GM21381 (cell line): ENCODE data around the gene KLHL22.

Experiments
- ATAC-seq: cut with Tn5 transposase; IDR thresholded peaks from one replicate; pipeline ENCODE4 v1.9.1; 2021; ENCODE audit warnings: mild to moderate bottlenecking, moderate library complexity; ENCODE audit not compliant: unreplicated experiment

The KLHL22 gene

DNA sequence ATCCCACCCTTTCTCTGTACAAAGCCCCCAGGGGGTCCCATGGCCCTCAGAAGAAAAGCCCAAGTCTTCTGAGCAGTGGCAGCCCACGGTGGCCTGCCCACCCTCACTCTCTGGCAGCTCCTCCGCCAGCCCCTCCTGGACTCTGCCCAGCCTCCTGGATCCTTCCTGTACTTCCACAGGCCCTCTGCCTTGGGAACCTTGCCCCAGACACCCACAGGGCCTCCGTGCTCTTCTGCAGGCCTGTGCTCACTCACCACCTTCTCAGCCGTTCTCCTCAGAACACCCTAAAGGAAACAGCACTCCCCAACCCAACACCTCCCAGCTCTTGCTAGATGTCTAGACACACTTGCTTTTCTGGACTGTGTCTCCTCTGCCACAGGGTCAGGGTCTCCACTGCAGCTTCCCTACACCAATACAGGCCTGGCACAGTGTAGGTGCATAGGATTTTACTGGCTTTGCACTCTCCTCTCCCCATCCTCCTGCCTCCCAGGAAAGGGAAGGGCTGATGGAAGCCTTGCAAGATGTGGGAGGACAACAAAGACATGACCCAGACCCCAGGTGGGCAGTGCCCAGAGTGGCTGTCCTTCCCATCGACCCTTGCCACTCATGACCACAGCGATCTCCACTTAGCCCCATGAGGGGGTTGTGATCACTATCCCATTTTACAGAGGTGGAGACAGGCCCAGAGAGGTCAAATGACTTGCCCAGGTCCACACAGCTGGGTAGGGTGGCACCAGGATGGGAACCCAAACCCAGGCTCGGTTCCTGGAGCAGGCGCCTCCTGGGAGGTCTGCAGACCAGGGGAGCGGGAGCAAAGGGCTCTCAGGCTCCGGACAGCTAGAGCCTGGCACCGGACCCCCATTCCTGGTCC, 59.9 kb downstream of the KLHL22 start:
- no peak for ATAC-seq

DNA sequence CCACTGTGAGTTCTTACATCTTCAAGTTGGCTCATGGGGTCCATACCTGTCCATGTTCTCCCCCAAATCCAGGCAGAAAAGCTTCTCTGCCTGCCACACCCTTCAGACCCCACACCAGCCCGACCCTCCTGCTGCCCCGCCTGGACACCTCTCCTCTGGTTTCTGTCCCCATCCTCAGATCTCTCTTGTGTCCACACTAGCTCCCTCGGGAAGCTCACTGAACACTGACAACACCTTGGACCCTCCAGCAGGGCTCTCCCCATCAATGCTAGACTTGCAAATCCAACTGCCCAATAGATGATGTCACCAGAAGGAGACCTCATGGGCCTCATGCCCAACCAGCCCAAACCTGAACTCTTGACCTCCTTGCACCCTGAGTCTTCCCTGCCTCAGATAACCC, 60.8 kb downstream of the KLHL22 start:
- no peak for ATAC-seq

DNA sequence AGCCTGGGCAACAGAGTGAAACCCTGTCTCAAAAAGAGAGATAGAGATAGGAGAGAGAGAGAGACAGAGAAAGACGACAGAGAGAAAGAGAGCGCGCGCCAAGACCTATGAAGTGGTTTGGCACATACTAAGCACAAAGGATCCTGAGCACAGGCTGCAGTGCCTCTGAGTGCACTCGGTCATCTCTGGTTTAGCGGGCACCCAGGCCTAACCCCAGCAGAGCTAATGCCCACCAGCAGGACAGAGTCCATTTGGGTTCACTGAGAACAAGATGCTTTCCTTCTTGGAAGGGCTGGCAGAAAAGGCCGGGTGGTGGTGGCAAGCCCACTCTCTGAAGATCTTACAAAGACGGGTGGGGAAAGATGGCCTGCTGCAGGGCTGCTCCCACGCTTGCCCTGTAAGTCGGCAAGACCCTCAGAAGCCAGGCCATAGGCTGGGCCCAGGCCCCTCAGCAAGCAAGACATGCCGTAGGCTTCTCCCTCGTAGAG, 61.3 kb downstream of the KLHL22 start:
- ATAC-seq: no peak

DNA sequence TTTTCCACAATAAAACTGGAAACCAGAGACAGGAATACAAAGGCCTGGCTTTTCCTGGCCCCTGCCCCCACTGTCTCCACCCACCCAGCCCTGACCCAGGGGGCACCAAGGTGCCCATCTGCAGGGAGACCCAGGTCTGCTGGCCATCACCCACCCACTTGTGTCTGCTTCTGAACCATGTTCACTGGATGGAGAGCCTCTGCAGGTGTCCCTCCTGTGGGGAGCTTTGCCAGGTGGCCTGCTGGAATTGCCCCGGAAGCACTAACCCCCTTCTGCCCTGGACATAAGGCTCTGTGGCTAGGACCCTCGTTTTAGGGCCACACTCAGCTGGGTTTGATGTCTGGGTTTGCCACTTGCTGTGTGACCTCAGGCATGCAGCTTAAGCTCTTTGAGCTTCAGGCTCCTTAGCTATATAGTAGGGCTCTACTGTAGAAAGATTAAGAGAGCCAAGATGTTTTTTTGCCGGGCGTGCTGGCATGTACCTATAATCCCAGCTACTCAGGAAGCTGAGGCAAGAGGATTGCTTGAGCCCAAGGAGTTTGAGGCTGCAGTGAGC, 61.8 kb downstream of the KLHL22 start:
- ATAC-seq: no peak

DNA sequence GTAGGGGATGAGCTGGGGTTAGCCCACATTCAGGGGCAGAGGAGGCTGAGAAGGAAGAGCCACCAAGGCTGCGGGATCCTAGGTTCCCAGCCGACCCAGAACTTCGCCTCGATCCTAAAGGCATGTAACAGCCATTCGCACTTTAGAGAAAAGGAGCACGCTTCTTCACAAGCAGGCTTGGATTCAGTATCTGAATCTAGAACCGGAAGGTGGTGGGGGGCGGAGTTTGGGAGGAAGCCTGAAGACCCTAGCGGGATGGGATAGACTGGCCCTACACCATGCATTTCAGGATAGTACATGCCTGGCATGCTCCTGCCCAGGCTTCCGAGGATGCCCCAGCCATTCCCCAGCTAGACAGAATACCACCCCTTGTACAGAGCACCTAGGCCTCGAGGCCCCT, 62.4 kb downstream of the KLHL22 start:
- ATAC-seq: no peak

DNA sequence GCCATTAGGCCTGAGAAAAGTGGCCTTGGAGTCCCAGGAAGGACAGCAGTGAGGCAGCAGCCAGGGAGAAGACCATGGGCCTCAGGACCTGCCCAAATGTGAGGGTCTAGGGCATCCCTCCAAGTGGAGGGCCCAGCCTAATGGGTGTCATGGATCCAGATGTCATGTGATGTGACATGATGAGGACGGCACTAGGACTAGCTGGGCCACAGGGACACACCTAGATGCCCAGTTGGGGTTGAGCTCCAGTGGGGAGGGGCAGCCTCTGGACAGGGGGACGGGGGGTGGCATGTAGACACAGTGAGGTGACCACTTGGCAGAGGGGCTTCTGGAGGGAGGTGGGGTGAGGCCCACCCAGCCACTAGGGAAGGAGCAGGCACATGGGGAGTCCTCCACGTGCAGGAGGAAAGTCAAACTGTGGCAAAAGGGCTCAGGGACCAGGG, 63.3 kb downstream of the KLHL22 start:
- no peak for ATAC-seq

DNA sequence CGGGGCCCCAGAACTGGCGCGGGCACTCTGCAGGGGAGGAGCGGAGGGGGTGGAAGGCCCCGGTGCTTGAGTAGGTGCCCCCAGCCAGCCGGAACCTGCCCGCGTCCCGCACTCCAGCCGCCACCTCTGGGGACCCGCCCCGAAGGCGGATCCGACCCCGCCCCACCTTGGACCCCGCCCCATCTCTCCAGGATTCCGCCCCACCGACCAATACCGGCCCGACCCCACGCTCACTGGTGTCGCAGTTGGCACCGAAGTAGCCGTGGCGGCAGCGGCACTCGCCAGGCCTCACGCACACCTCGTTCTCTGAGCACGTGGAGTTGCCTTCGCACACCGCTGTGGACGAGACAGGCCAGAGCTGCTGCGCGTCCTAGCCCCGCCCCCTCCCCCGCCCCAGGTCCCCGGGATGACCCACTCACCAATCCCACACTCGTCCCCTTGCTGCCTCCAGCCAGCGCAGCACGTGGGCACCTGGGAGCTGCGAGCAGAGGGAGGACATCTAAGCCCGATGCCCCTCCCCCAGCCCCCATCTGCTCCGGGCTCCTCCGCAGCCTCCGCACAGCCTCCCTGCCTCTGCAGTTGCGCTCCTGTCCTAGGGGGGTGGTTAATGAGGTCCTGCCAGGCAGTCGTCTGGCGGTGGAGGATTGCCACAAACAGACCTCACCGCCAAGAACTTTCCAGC, 63.9 kb downstream of the KLHL22 start:
- ATAC-seq: no peak

DNA sequence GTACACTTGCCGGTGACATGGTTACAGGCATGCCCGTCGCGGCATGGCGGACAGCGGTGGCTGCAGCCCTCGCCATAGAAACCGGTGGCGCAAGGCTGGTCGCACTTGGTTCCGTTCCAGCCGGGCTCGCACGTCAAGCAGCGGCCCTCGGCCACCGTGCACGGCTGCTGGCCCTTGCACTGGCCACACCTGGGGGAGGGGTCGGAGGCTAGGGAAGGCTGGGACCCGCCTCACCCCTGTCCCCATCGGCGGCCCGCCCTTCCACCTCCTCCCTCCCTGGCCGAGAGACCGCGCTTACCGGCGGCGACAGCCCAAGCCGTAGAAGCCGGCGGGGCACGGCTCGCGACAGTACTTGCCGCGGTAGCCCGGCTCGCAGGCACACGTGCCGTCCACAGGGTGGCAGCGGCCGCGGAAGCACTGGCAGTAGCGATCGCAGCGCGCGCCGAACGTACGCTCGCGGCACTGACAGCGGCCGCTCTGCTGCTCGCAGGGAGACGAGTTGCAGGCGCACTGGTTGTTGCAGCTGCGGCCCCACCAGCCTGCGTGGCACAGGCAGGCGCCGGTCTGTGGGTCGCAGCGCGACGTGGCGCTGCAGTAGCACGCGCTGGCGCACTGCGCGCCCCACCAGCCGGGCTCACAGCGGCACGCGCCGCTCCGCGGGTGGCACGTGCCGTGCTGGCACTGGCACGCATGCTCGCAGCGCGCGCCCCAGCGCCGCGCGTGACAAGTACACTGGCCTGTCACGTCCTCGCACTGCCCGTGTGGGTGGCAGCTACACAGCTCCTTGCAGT, 64.7 kb downstream of the KLHL22 start:
- no peak for ATAC-seq

DNA sequence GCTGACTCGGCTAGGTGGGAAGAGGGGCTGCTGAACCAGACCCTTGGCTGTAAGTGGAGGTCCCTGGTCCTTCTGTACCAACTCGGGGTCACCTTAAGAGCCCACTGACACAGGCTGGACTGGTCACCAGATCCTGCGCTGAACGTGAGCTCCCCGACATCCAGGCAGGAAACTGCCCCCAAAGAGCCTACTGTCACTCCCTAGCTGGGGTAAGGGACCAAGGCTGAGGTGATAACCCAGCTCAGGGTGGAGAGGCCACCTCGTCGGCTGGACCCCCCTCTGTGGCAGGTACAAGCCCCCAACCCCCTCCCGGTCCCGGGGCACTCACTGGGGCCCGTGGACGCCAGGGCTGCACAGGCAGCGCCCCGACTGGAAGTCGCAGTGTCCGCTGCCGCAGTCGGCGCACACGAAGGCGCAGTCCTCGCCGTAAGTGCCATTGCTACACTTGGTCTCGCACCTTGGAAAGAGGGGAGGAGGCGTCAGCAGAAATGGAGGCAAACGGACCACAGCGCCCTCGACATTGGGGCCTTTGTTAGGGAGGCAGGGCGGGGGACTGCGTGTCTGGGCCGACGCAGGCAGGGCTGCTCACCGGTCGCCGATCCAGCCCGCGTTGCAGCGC, 65.4 kb downstream of the KLHL22 start:
- ATAC-seq: no peak

DNA sequence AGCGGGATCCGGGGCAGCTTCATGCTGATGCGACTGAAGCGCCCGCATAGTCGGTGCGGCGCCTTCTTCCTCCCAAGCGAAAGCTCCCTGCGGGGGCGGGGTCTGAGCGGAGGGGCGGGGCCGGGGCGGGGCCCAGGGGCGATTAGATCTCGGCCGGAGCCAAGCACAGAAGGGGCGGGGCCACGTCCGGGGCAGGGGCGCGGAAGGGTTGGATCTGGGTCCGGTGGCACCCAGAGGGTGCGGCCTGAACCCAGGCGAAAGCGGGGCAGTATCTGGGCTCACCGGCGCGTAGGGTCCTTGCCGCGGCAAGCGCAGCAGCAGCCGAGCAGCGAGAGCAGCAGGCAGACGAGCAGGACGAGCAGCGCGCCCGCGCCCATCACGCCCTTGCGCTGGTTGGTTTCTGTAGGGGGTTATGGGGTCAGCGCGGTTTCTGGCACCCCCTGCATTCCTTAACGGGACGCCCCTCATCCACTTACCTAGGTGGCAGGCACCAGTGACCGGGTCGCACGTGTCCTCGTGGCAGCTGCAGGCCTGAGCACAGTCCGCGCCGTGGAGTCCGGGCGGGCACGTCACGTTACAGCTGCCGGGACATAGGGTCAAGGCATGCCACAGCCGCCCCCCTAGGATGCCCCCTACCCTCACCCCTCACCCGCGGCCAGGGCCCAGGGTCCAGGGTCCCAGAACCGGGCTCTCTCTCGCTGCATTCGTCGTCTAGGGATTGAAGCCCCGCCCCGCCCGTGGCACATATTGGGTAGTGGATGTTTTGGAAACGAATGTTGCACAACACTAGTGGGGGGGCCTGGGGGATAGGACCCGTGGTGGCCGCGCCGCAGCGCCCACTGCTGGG, 66.1 kb downstream of the KLHL22 start:
- ATAC-seq: peak; percentile 58

DNA sequence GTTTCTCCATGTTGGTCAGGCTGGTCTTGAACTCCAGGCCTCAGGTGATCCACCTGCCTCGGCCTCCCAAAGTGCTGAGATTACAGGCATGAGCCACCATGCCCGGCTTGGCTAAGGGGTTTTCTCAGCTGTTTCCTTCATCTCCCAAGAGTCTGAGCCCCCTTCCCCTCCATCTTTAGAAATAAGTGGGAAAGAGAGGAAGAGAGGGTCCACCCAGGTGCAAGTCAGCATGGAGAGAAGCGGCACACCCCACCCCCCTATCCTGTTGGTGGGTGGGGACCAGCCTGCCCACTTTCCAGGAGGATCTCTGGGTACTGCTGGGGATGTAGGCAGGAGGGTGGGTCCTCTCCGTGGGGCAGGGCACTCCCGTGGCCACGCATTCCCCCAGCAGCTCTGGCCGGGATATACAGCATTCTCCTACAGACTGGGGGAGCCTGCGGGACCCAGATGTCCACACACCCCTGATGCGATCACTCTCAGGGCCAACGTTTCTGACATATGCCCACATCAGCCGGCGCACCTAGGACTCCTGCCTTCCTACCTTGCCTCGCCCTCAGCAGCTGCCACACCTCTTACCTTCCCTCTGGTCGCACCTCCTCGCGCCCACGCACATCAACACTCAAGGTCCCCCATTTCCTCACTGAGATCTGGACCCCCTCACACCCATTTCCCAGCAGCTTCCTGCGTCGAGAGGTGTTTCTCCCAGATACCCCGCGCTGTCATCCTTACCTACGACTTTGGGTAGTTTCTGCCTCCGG, 66.9 kb downstream of the KLHL22 start:
- ATAC-seq: no peak

DNA sequence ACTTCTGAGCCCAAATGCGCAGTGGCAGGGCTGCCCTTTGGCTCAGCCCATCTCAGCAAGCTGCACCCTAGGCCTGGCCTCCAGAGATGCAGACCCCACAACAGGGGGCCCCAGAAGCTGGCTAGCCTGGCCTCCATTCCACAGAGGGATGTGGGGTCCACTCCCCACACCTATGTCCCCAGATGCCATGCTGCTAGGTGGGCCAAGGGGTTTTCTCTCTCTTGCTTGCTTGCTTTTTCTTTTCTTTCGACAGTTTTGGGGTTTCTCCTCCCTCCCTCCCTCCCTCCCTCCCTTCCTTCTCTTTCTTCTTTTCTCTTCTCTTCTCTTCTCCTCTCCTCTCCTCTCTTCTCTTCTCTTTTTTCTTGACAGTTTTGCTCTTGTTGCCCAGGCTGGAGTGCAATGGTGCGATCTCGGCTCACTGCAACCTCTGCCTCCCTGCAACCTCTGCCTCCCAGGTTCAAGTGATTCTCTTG, 67.6 kb downstream of the KLHL22 start:
- no peak for ATAC-seq

DNA sequence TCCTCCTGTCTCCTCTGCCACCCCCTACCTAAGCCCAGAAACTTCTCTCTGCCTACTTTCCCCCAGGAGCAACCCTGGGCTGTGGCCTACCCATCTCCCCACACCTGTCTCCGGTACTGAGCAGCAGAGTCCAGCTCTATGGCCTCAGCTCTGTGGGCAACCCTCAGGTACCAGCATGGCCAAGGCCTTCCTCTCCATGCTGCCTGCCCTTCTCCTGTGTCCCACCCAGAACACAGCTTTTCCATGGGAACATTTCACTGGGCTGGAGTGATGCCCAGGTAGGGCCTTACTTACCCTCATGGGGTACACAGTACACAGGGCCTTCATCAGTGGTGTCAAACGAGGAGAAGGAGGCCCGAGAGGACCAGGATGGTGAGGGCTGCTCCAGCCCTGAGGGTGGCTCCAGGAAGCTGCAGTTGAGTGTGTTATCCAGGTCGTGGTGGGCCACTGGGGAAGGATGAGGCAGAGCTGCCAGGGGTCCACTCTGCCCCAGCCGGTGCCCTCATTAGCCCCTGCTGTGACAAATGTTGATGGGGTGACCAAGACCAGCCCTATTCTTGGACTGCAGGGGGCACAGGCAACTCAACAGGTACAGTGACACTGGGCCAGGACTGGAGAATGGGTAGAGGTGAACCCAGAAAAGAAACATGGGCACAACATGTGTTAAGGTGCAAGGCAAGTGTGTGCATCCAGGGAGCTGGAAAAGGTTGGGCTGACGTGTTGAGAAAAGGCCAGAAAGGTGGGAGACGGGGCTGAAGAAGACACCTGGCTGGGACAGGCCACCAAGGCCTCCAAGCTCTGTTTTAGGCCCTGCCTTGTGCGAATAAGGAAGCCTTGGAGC, 68.3 kb downstream of the KLHL22 start:
- no peak for ATAC-seq

DNA sequence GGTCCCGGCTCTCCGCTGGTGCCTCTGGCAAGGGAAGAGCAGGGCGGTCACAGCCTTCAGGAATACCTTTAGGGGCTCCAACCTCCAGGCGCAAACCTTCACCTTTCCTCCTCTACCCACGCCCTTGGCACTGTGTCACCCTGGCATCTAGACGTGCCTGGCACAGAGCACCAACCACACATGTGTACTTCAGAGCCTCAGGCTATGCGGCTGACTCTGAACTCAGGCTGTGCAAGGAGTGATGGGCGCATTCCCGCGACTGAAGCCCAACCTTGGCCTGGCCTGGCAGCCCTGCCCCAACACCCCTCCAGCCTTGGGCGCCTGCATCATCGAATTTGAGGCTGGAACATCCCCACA, 69.4 kb downstream of the KLHL22 start:
- ATAC-seq: no peak

DNA sequence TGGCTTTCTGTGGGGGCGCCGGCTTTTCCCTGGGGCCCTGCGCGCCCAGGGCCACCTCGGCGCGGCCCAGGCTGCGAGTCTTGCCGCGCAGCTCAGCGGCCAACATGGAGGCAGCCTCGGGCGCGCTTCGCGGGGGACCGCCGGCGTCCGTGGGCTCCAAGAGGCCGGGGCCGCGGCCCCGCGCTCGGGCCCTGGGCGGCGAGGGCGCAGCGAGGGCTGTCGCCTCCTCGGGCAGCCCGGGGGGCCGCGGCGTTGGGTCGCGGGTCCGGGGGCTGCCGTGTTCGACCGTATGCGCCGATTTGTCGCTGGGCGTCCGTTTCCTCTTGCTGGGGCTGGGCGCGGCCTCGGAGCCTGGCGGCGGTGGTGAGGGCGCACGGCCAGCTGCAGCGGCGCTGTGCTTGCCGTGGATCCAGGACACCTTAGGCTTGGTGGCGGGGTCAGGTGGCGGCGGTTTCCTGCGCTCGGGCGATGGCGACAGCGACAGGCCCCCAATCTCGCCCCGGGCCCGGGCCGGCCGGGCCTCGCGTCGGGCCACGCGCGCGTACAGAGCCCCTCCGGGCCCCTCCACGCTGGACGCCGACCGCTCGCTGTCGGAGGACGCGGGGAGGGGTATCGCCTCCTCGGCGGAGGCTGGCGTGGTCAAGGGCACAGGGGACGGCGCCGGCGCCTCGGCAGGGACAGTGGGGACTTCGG, 69.9 kb downstream of the KLHL22 start:
- no peak for ATAC-seq

DNA sequence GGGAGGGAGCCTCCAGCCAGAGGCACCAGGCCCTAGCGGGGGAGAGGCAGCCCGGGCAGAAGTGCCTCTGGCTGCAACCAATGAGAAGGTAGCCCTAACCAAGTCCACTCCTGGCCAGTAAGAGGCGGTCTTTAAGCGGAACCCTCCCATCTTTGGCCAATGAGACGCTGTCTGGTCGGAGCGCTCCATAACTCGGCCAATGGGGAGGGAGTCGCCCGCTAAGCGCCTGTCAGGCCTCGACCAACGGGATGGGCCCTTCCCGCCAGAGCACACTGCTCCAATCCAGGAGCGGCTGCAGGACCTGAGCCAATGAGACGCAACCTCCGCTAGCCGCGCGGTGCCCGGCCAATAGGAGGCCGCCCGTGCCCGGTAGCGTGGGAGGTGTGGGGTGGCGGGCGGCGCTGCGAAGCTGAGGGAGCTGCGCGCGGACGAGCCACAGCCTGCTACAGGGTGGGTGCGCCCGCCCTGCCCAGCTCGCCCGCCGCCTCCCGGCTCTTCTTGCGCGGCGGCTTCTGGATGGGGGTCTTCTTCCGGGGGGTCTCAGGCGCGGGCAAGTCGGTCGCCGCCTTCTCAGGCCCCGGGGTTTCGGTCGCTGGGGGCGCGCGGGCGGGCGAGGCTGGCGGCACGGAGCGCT, 70.5 kb downstream of the KLHL22 start:
- no peak for ATAC-seq

DNA sequence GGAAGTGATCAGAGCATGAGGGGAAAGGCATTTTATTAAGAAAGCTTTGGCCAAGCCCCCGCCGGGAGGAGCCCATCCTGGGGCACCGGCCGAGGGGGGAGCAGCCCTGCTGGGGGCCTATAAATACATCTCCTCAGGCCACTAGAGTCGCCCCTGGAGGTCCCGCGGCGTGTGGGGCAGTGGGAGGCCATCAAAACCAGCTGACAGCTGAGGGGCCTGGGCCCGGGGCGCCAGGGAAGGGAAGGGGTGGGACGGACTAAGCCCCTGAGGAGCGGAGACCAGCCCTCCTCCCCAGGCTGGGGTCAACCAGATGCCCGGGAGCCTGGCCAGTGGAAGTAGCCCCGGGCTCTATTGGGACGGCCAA, 71.0 kb downstream of the KLHL22 start:
- no peak for ATAC-seq
